Hematopoietic multipotent progenitor cell (in vitro differentiated cells): ENCODE results near the gene PYCR2. TPM values are rescaled to one million over a fixed set of nuclear protein-coding genes. Genes with fewer than 3 reads are reported as not detected.
"Not testable (repeated sequence)": the region's sequence is repeated elsewhere in the genome, so short reads cannot be mapped to it uniquely, and the experiment has no call there.

Experiments used
- DNase-seq, 3 donors: peaks; one replicate each; pipeline ENCODE4 v3.0.0-alpha.2; 2011 to 2015; ENCODE audit warnings: low read depth in 2 of 3, low spot score in 2 of 3
- total RNA-seq: library from RNA; depleted of rRNA; stranded (reverse); fragments of >200 nt; gene quantifications from one replicate; pipeline ENCODE4 v1.2.3, GENCODE V29; 2012

The PYCR2 gene
- 135 TPM for total RNA-seq

DNA sequence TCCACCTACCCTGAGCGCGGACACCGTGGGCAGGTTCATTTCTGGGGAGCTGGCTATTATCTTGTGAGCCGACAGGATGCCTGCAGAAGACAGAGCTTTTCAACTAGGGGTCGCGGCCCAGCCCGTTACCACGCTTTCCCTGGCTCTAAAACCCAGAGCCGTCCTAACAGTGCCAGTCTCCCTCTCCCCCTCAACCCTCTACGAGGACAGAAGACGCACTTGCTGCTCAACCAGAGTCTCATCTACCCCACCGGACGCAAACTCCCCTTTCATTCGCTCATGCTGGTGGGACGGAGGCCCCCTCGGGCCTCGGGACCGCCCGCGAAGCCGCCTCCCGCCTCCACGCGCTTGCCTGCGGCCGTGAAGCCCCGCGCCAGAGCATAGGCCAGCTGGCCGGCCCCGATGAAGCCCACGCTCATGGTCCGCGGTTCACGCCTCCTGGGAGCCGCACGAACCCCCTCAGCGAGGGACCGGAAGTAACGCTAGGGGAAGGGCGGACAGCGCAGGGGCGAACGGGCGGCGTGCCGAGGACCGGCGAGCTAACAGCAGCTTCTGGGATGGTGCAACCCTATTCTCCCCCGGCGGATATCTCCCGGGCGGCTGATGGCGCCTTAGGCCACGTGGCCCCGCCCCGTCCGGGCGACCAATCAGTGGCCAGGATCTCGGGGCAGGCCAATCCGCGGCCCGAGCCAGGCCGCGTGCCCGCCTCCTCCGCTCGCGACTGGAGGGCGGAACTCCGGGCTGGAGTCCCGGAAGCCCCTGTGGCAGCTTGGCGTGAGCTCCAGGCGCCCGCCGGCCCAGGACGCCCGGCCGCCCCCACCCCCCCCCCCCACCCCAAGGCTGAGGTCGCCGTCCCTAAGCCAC lies at the start of gene PYCR2:
PYCR2 (minus strand) TSS at position 559 of the 864 bp plus-strand sequence; CDS start at position 419, 140 bp downstream.
- DNase-seq, result peak; percentile 86 to 98 (median 96)

DNA sequence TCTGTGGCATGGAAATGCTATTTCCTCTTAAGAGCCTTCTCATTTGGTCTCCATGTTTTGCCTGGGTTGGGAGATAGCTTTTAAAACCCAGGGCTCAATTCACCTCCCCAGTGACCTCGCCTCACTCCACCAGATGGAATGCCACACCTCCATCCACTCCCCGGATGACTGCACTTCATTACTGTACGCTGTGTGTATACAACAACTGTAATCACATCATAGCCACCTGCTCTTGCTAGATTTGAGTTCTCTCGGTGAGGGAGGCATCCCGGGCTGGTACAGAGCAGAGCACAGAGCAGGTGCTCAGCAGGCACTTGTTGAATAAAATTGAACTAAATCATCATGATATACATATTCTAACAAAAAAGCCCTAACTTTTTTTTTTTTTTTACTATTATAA lies 49.1 kb upstream of the PYCR2 start:
- no peak for DNase-seq

DNA sequence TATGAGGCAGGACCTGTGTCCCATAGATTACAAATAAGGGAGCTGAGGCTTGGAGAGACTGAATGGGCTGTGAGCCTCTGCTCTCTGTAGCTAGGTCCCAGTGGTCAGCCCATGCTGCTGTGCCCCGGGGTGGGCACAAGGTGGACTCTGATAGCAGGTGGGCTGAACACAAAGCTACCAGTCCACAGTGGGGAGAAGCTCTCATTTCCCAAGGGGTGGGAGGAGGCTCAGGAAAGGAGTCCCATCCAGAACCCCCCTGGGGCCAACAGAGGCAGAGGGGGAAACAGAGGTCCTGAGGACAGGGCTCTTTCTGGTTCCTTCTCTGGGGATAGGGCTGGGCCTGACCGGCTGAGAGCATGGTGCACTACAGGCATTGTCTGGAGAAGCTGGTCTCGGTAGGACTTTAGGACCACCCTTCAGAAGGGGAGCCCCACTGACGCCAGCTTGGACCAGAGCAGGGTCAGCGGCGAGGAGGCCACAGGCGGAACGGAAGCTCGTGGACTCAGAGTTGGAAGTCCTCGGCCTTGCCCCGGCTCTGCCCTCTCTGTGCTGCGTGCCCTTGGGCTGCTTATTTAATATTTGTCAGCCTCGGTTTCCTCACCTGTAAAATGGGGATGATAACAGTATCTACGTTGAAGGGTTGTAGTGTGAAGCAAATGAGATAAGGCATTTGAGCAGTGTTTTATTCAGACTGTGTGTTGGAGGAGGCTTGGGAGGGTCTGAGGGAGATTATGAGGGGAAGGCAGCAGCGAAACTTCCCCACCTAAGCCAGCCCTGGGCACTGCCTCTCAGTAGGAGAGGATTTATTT lies 48.5 kb upstream of the PYCR2 start:
- no peak for DNase-seq

DNA sequence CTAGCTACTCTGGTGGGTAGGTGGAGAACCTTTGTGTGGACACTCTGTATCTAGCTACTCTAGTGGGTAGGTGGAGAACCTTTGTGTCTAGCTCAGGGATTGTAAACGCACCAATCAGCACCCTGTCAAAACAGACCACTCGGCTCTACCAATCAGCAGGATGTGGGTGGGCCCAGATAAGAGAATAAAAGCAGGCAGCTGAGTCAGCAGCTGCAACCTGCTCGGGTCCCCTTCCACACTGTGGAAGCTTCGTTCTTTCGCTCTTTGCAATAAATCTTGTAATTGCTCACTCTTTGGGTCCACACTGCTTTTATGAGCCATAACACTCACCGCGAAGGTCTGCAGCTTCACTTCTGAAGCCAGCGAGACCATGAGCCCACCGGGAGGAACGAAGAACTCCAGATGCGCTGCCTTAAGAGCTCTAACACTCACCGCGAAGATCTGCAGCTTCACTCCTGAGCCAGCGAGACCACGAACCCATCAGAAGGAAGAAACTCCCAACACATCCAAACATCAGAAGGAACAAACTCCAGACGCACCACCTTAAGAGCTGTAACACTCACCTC lies 46.6 kb upstream of the PYCR2 start:
- peak in 1 of 3 donors; percentile 23 for DNase-seq

DNA sequence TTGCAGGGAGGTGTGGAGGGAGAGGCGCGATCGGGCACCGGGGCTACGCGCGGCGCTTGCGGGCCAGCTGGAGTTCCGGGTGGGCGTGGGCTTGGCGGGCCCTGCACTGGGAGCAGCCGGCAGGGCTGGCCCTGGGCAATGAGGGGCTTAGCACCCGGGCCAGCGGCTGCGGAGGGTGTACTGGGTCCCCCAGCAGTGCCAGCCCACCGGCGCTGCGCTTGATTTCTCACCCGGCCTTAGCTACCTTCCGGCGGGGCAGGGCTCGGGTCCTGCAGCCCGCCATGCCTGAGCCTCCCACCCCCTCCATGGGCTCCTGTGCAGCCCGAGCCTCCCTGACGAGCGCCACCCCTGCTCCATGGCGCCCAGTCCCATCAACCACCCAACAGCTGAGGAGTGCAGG lies 45.7 kb upstream of the PYCR2 start:
- DNase-seq, result not testable (repeated sequence)

DNA sequence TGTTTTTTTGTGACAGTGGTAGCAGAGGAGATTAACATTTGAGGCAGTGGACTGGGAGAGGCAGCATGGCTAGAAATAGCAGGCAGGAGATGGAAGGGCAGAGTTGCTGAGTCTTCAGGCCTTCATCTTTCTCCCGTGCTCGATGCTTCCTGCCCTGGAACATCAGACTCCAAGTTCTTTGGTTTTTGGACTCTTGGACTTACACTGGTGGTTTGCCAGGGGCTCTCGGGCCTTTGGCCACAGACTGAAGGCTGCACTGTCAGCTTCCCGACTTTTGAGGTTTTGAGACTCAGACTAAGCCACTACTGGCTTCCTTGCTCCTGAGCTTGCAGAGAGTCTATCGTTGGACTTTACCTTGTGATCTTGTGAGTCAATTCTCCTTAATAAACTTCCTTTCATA lies 41.2 kb upstream of the PYCR2 start:
- DNase-seq, result no peak

DNA sequence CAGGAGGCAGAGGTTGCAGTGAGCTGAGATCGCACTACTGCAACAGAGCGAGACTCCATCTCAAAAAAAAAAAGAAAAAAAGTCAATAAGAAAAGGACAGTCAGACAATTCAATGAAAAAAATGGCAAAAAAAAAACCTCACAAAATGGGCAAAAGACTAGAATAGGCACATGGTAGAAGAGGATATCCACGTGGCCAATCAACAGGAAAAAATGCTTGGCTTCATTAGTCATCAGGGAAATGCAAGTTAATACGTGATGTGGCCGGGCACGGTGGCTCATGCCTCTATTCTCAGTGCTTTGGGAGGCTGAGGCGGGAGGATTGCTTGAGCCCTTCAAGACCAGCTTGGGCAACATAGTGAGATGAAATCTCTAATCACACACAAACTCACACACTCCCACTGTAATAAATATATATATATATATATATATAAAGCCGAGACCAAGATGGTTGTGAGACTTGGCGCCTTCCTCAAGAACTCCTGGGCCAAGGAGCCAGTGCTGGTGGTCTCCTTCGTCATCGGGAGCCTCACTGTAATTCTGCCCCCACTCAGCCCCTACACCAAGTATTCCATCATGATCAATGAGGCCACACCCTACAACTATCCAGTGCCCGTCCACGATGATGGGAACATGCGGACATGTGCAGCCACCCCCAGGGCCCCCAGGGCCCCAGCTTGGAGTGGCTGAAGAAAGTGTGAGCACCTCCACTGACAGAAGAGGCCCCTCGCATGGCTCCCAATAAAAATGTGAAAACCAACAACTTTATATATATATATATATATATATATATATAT lies 39.9 kb upstream of the PYCR2 start:
- DNase-seq, result no peak

DNA sequence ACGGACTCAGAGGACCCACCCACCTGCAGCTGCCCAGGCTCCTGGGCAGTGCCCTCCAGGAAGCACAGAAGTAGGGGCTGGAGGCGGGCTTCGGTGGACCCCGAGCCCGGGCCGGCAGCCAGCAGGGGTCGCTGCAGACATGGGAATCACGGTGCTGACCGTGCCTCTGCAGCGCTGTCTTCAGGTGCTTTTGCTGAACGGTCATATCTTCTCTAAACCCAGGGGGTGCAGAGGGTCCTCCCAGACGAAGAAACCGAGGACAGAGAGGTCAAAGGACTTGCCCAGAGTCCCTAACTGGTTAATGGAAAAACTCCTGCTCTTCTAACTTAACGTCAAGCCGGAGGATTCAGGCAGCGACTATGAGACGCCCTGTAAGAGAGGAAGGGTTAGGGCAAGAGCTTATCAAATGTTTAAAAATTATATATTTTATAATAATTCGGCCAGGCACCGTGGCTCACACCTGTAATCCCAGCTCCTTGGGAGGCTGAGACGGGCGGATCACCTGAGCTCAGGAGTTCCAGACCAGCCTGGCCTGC lies 38.5 kb upstream of the PYCR2 start:
- DNase-seq, result peak in 2 of 3 donors; percentile 57 to 59

DNA sequence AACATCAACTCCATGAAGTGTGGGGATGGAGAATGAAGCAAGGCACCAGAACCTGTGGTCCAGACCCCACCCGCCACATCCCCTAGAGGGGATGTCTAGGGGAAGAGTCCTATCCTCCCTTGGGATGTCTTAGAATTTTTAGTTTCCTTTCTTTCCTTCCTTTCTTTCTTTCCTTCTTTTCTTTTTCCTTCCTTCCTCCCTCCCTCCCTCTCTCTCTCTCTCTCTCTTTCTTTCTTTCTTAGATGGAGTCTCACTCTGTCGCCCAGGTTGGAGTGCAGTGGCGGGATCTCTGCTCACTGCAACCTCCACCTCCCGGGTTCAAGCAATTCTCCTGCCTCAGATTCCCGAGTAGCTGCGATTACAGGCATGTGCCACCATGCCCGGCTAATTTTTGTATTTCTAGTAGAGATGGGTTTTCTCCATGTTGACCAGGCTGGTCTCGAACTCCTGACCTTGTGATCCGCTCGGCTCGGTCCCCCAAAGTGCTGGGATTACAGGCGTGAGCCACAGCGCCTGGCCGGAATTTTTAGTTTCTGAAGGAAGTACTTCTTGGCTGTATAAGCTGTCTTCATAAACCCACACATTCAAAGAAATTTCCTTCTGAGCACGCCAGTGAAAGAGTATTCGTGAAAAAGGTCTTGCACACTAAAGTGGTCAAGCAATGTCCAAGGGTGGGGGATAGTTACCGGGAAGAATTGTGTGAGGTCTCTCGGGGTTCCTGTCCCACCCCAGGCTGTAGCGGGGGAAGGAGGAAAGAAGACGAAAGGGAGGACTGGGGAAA lies 37.8 kb upstream of the PYCR2 start:
- no peak for DNase-seq

DNA sequence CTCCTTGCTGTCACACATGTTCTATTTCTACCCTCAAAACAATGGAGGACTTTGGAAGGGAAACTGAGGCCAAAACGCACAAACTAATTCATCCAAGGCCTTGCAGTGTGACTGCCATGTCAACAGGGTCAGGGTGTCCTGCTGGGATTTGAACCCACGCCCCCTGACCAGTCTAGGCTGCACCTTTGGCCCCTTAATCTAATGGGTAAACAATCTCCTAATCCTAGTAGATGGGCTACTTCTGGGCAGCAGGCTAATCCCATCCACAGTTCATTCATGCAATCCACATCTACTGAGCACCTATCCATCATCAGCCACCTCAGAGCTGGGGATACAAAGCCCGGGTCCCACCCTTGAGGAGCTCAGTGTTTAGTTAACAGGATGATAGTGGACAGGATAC lies 34.0 kb upstream of the PYCR2 start:
- no peak for DNase-seq

DNA sequence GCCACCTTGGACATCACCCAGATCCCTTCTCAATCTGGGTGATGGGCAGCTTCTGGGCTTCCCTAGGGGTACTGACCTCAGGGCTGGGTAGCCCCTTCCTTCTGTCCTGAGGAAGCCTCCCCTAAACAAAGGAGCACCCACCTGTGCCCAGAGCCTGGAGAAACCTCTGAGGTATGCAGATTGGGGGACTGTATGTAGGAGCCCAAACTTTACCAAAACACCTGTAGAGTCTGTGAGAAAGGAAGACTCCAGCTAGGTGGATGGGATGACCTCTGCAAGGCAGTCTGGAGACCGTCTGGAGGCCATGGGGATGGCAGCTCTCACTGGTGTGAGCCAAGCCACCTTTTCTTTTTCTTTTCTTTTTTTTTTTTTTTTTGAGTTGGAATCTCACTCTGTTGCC lies 30.7 kb upstream of the PYCR2 start:
- no peak for DNase-seq

DNA sequence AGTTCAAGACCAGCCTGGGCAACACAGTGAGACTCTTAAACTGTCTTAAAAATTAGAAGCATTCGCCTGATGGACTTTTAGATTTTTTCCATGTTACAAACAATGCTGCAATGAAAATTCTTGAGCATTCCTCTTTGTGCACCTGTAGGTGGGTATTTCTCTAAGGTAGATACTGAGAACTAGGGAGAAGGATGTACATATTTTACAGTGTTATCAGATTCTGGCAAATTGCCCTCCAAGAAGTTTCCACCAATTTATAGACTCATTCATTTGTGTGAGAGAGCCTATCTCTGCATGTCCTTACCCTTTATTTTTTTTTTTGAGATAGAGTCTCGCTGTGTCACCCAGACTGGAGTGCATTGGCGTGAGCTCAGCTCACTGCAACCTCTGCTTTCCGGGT lies 29.3 kb upstream of the PYCR2 start:
- no peak for DNase-seq

DNA sequence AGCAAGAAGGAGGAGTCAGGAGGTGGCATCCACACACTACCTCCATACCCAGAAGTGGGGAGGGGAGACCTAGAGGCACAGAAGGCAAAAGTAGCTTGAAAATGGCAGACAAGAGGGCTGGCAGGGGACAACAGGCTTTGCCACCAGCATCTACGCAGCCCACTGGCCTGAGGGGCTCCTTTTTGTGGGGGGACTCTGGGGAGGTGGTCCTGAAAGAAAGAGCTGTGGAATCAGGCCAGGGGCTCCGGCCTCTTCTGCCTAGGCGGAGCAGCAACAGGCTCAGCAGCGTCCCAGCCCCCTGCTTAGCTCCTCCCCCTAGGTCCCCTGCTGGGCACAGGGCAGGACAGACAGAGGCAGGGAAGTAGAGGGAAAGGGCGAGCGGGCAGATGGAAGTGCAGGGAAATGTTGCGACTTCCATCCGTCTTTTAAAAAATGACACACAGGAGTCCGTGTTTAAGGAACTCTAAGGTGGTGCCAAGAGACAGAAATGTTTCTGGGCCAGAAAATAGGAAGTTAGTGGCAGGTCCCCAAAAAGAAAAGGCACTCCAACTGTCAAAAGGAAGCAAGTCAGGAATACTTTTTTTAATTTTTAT lies 27.0 kb upstream of the PYCR2 start:
- DNase-seq, result peak in 2 of 3 donors; percentile 22 to 31

DNA sequence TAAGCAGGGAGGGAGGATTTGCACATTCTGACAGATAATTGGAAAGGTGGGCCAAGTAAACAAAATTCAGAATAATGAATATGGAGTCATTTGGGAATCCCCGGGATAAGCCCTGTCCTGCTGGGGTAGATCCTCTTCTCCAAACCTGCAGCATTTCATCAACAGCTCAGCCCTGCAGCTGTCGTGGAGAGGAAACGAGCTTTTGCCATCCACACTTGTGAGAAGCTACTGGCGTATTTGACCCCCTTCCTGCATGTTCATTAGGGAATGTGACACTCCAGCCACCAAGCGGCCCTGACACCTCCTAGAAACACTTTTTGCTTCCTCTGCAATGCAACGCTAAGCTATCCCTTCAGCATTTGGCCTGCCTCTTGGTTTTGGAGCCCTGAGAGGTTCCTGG lies 25.0 kb upstream of the PYCR2 start:
- no peak for DNase-seq

DNA sequence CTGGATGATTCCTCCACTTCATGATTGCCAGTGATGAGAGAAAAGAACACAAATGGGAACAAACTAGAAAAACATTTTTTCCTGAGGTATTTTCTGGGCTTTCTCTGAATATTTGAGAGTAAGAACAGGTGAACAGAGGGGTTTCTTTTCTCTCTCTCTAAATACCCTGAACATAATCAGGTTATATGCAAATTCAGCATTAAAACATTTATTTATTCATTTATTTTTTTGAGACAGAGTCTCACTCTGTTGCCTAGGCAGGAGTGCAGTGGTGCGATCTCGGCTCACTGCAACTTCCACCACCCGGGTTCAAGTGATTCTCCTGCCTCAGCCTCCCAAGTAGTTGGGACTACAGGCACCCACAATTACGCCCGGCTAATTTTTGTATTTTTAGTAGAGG lies 22.8 kb upstream of the PYCR2 start:
- DNase-seq, result no peak

DNA sequence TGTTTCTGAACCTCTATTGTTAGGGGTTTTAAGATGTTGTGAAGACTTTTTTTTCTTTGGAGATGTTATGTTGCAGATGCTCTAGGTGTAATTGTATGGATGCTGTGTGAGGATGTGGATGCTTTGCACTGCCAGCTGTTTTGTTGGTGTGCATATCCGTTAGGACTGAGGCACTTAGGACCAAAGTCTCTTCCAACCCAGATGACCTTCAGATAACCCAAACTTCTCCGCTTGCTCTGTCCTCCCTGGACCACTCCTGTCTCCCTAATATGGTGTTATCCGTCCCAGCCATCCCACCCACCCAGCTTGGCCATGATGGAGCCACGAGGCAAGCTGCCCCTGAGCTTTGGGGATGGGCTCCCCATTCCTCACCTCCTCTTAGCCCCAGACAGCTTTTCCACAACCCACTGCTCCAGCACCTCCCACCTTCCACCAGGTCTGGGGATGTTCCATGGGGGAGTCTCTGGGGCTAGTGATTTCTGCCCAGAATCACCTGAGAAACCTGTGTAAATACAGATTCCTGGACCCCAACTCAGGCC lies 22.1 kb upstream of the PYCR2 start:
- DNase-seq, result no peak

DNA sequence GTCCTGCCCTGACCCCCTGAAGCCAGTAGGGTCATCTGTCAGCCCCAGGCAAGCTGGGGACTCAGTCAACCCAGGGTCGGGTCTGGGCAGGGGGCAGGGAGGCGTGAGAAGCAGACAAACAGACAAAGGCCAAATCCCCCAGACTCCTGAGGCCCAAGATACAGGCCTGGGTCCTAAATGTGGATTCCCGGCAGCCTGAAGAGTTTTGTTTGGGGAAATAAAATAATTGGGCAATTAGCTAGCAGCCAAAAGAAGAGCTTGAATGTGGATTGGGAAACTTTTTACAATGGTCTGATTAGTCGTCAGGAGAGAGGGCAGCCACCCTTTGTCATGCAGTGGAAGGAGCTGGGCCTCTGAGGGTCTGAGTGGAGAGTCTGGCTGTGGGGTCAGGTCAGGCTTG lies 21.5 kb upstream of the PYCR2 start:
- DNase-seq, result no peak

DNA sequence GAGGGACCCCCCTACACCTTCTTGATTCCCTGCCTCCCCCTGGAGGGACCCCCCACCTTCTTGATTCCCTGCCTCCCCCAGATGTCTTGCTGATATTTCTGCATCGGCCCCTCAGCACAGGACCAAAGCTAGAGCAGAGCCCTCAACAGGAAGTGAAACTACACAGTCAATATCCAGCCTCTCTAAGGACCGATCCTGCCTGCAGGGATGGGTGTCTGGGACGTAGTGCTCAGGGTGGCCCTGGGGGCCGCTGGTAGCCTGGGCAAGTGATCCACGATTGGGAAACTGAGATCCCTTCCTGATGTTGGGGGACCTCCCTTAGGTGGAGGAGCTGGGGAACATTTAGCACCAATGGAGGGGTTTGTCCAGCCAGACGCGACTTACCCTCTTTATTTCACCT lies 20.9 kb upstream of the PYCR2 start:
- no peak for DNase-seq

DNA sequence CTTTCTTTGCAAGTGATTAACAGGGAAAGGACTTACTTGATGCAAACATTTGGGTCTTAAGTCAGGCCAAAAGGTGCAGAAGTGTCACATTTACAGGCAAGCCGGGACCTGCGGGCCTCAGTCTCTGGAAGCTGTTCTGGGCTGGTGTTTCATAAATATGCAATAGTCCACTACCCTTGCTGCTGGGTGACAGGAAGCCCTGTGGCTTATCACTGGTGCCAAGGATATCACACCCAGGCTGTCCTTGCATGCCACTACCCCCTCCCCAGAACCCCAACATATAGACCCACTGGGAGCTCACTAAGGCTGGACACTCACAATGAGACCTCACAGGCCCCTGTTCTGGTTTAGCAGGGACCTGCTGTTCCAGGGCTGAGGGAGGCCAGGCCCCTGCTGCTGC lies 20.3 kb upstream of the PYCR2 start:
- DNase-seq, result no peak
